KBM-7 (cell line): ENCODE measurements around the gene APOB.

ENCODE experiments used
- DNase-seq: peaks from one replicate; pipeline ENCODE4 v3.0.0-alpha.2; 2015
- in situ Hi-C: fragments of 300-500 bp; cut with MboI; formaldehyde crosslinking; loops from 2 replicates; pipeline ENCODE4 v1.14.3; 2020; ENCODE audit warnings: low sequenced_read_pairs, low pct_unique_long_range_greater_than_20kb, mixed read lengths

Gene APOB

GRCh38 chr2:20990442-20991430, 53.1 kb downstream of the APOB start:
- no peak for DNase-seq
- in situ Hi-C loops: no loop called here

- in situ Hi-C loops: no loop called here
- no peak for DNase-seq
These were observed 54.5 kb downstream of the APOB start for GRCh38 chr2:20989404-20989803.

DNA sequence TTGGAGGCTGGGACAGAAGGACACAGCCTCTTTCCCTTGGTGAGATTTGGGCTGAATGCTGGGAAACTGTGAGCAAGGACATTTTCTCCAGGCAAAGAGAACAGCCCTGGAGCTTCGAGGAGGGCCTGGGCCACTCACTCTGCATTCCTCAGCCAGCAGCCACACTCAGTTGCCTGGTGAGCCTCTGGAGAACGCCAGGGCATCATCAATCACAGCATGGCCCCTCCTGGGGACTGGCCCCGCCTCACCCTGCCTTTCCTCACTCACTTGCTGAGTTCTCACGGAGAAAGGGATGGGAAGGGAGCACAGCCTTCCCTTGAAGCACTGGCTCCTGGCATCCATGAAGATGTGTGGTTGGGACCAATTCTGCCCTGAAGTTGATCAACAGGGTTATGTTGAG, 55.0 kb downstream of the APOB start:
- DNase-seq: no peak
- in situ Hi-C loops: no loop called here

GRCh38 chr2:20986024-20986939, 57.6 kb downstream of the APOB start:
- in situ Hi-C loops: no loop called here
- DNase-seq: no peak

DNA sequence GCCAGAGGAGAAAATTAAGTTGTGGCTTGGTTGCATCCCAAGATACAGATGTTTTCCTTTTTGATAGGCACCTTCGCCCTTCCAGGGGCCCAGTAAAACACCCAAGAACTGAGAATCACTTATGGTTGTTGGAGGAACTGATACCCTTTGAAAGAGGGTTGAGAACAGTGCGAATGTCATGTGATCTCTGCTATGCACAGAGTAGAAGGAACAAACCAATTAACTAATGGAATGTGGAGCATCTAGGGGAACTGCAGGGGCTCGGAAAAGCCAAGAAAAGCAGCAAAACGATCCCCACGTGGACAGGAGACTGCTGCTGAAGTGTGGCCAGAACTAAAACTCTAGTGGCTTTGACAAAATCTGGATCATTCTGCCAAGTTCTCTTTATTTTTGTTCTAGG, 58.8 kb downstream of the APOB start:
- no peak for DNase-seq
- in situ Hi-C loops: no loop called here

GRCh38 chr2:20984408-20984807, 59.5 kb downstream of the APOB start:
- in situ Hi-C loops: no loop called here
- DNase-seq: no peak

DNA sequence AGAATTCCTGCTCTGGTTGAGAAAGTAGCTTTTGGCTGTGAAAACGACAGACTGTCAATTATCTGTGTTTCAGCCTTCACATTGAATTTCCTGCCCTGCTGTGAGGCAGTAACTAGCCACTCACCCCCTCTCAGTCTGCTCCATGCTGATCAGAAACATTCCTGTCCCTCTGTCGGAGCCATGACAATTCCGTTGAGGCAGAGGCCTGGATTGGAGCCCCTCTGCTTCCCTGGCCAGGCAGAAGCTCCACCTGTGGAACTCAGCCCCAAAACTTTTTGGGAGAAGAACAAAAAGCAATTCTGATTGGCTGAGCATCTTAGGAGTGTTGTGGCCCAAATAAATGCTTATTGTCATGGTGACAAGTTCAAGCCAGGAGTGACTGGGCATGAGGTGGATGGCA, 60.0 kb downstream of the APOB start:
- no peak for DNase-seq
- in situ Hi-C loops: no loop called here

GRCh38 chr2:20982861-20983260, 61.0 kb downstream of the APOB start:
- in situ Hi-C loops: no loop called here
- DNase-seq: no peak

GRCh38 chr2:20977520-20978180, 66.2 kb downstream of the APOB start:
- DNase-seq: no peak
- in situ Hi-C loops: no loop called here

DNA sequence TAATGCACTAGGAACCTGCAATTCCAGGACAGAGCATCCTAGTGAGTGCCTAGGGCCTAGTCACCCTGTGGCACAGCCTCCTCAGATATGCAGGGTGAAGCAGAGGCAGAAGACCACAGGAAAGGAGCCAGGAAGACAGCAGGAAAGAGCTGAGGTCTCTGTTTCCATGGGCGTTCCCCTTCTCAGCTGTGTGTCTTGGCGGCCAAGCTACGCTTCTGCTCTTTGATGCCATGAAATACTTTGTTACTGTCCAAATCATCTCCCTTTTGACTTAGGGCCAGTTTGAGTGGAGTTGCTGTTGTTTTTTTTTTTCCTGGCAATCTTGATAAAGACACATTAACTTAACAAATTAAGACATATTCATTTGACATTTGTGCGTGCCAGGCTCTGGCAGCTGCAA, 67.3 kb downstream of the APOB start:
- in situ Hi-C loops: no loop called here

GRCh38 chr2:20972792-20973565, 70.9 kb downstream of the APOB start:
- in situ Hi-C loops: no loop called here
- no peak for DNase-seq

More for the DNA sequence above, 67.3 kb downstream of the APOB start:
- no peak for DNase-seq

GRCh38 chr2:20972110-20972509, 71.8 kb downstream of the APOB start:
- in situ Hi-C loops: no loop called here
- DNase-seq: no peak

DNA sequence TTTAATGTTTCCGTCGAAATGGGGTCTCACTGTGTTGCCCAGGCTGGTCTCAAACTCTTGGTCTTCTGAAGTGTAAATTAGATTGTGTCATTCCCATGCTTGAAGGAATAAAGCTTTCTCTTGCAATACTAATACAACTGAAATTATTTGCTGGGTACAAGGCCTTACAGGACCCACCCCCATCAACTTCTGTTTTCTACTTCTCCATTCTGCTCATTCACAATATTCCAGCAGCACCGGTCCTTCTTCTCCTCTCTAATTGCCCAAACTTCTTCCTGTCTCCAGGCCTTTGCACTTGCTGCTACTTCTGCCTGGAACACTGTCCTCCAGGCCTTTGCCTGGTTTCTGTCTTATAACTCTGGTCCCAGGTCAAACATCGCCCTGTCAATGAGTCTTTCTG, 73.8 kb downstream of the APOB start:
- in situ Hi-C loops: no loop called here

GRCh38 chr2:20966061-20966595, 77.7 kb downstream of the APOB start:
- in situ Hi-C loops: loop anchor here (10.0 kb wide), 1 partner anchor 301 kb away; the partner anchor contains the start of gene GDF7
- no peak for DNase-seq

More for the DNA sequence above, 73.8 kb downstream of the APOB start:
- peak; percentile 23 for DNase-seq

GRCh38 chr2:20965221-20965620, 78.7 kb downstream of the APOB start:
- no peak for DNase-seq
- in situ Hi-C loops: loop anchor here (10.0 kb wide), 1 partner anchor 300 kb away; the partner anchor contains the start of gene GDF7

DNA sequence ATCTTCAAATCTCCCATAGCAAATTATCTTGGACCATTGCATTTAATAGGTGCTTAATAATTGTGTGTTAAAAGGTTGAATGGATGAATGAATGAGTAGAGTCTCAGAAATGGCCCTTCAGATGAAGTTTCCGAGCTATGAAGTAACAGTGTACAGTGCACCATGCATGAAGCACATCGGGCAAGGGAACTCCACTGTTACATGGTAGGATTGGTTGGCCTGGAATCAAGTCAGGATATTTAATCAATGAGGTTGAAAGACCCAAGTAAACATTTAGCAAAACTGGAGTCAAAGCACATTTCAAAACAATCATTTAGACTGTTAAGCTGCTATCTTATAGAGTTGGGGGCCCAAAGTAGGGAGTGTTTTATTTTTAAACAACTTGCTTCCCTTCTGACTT, 80.0 kb downstream of the APOB start:
- DNase-seq: no peak
- in situ Hi-C loops: loop anchor here (10.0 kb wide), 1 partner anchor 299 kb away; the partner anchor contains the start of gene GDF7

DNA sequence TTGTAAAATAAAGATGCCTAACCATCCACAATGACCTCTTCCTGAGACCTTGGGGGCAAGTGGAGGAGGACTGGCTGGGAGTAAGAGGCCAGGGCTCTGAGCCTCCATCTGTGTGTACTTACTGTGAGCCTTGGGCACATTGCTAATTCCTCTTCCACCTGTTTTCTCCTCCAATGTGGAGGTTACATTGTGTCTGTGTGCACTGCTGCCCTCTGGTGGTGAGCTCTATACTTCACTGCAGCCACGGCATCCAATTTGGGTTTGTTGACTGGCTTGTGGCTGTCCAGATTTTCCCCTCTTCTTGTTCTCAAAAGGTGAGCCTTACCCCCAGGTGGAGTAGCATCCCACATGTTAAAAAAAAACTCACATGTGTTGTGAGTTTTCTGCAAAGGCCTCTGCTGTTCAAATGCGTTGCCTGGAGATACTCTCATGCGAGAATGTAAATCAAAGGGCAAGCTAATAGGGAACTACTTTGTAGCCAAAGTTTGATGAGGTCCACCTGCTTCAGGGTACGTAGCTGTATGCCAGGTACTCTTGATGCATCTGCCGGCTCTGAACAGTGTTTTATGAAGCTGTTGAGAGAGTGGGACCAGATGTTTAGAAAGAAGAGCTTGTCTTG, 80.8 kb downstream of the APOB start:
- in situ Hi-C loops: loop anchor here (10.0 kb wide), 1 partner anchor 298 kb away; the partner anchor contains the start of gene GDF7
- peak; percentile 79 for DNase-seq

- in situ Hi-C loops: loop anchor here (10.0 kb wide), 1 partner anchor 297 kb away; the partner anchor contains the start of gene GDF7
- no peak for DNase-seq
These were observed 82.0 kb downstream of the APOB start for GRCh38 chr2:20961858-20962257.
